Stimulated activated CD8-positive, alpha-beta memory T cell treated with anti-CD3 and anti-CD28 coated beads, Interleukin-7, amount 100 ng/mL, for 1 hour (primary cell): Measurements from ENCODE around the gene MAD2L1.

Source experiments
- DNase-seq, 2 donors: peaks; one replicate each; pipeline ENCODE4 v3.0.0-alpha.2; 2020; ENCODE audit warnings: low read depth in 2 of 2

Gene MAD2L1

GRCh38 chr4:120059036-120059435 is 7.6 kb downstream of the MAD2L1 start:
- no peak for DNase-seq

GRCh38 chr4:120057416-120057815 is 9.2 kb downstream of the MAD2L1 start:
- no peak for DNase-seq

- no peak for DNase-seq
Observed at GRCh38 chr4:120056246-120056645, 10.4 kb downstream of the MAD2L1 start.

GRCh38 chr4:120055795-120056194 is 10.9 kb downstream of the MAD2L1 start:
- DNase-seq, result no peak

GRCh38 chr4:120055162-120055561 is 11.5 kb downstream of the MAD2L1 start:
- no peak for DNase-seq

GRCh38 chr4:120053911-120054310 is 12.7 kb downstream of the MAD2L1 start:
- DNase-seq, result no peak

GRCh38 chr4:120052856-120053255 is 13.8 kb downstream of the MAD2L1 start:
- DNase-seq, result no peak

GRCh38 chr4:120051253-120051652 is 15.4 kb downstream of the MAD2L1 start:
- no peak for DNase-seq

GRCh38 chr4:120049732-120050494 is 16.7 kb downstream of the MAD2L1 start:
- DNase-seq, result peak; percentile 25 to 49

GRCh38 chr4:120043828-120044227 is 22.8 kb downstream of the MAD2L1 start:
- no peak for DNase-seq

GRCh38 chr4:120037411-120037810 is 29.2 kb downstream of the MAD2L1 start:
- DNase-seq, result no peak

GRCh38 chr4:120034913-120035312 is 31.7 kb downstream of the MAD2L1 start:
- no peak for DNase-seq

GRCh38 chr4:120026853-120027252 is 39.8 kb downstream of the MAD2L1 start:
- DNase-seq, result no peak

GRCh38 chr4:120025516-120025915 is 41.1 kb downstream of the MAD2L1 start:
- no peak for DNase-seq

GRCh38 chr4:120018786-120019185 is 47.9 kb downstream of the MAD2L1 start:
- no peak for DNase-seq

GRCh38 chr4:120017939-120018692 is 48.5 kb downstream of the MAD2L1 start:
- DNase-seq, result no peak

GRCh38 chr4:120011725-120012124 is 54.9 kb downstream of the MAD2L1 start:
- no peak for DNase-seq

GRCh38 chr4:120010646-120011045 is 56.0 kb downstream of the MAD2L1 start:
- DNase-seq, result no peak

GRCh38 chr4:120009731-120010130 is 56.9 kb downstream of the MAD2L1 start:
- no peak for DNase-seq

- DNase-seq, result no peak
Observed at GRCh38 chr4:120008957-120009356, 57.7 kb downstream of the MAD2L1 start.

- no peak for DNase-seq
Observed at GRCh38 chr4:120007896-120008436, 58.7 kb downstream of the MAD2L1 start.

GRCh38 chr4:120007191-120007871 is 59.3 kb downstream of the MAD2L1 start:
- no peak for DNase-seq
